ENCODE data around the gene KIF6. TPM values are rescaled to one million over a fixed set of nuclear protein-coding genes. Genes with fewer than 3 reads are reported as not detected.

Gene KIF6
- total RNA-seq, 1 experiment from 2014 or later, result not detected

DNA sequence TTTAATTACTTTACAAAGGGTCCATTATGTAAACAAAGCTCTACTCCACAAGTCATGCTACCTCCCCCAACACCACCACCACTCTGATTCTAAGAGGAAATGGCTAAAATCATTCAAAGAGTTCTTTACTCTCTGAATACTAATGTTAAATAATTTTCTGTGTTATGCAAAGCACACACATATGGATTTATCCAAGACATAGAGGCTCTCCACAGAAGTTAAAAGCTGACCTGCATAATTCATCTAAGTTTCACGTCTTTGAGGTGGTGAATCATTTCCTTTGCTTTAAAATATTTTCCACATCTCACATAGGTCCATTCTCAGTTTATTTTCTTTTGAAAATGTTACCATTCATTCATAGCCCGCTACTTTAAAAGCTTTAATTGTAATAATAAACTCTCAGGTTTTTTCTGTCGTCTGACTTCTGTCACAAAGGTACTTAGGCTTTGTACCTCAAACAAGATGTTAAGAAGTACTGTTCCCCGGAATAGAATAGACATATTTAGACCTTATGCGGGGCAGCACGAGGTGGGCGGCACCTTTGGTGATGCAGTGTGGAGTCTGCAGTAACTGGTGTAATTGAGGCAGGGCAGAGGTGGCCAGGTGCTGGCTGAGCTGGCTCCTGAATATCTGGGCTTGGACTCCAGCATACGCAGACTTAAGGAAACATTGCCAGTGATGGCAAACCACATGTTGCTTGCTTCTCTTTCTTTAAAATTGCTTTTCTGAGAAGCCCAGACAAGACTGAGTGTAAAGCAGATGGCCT is 55.8 kb downstream of the KIF6 start:
- Histone ChIP-seq H3K36me3 (ENCODE audit: control insufficient read depth in 1 of 2, insufficient read depth in 2 of 2, low read length in 2 of 2) (no peaks in the 10 kb centered on the region), H3K9me3 (ENCODE audit: control insufficient read depth in 1 of 2, insufficient read depth in 1 of 2, low read depth in 1 of 2, low read length in 2 of 2) (no peaks in the 10 kb centered on the region), H3K9me2 (ENCODE audit: insufficient read depth) (no peaks in the 10 kb centered on the region), H2AFZ (ENCODE audit: low read depth, low read length, poor library complexity, severe bottlenecking) (no peak overlapping the region), H3K27ac (ENCODE audit: low read depth, low read length) (no peak overlapping the region), H3K4me1 (ENCODE audit: control insufficient read depth in 1 of 2, insufficient read depth in 2 of 2, low read length in 2 of 2) (no peaks in the 10 kb centered on the region), H3K4me2 (ENCODE audit: low read length) (no peak overlapping the region), H3K4me3 (replicated peaks in 1 of 2; ENCODE audit: low read depth in 1 of 2, low read length in 2 of 2) (no peak overlapping the region), H3K27me3 (ENCODE audit: insufficient read depth, low read length) (peaks cover 49% of the 10 kb centered on the region), H4K20me1 (ENCODE audit: insufficient read depth) (no peaks in the 10 kb centered on the region), H3K9ac (ENCODE audit: low read length) (no peak overlapping the region), H3K79me2 (ENCODE audit: insufficient read depth, low read length) (no peaks in the 10 kb centered on the region)
- no peak for ATAC-seq
- intact Hi-C loops (cut with micrococcal nuclease), result no loop called here
- BruUV-seq (replicated peaks), result no TSS peak
- ChIA-PET POLR2A (no interaction called here), CTCF (no interaction called here), RAD21 (ENCODE audit: low non-redundant PET in 1 of 2, low total read pairs in 2 of 2, uncharacterized antibody in 2 of 2, unreplicated experiment in 2 of 2) (no interaction called here)
- TF ChIP-seq POLR2AphosphoS5 (IDR thresholded peaks at IDR 0.05; ENCODE audit: low read depth, low read length), result no peak
- TF ChIP-seq, protein P1, sequence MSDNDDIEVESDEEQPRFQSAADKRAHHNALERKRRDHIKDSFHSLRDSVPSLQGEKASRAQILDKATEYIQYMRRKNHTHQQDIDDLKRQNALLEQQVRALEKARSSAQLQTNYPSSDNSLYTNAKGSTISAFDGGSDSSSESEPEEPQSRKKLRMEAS (IDR thresholded peaks at IDR 0.05), result no peak
- no peak for TF ChIP-seq ELF1 (IDR thresholded peaks at IDR 0.05; ENCODE audit: borderline replicate concordance, low read depth)
- TF ChIP-seq, protein P2, sequence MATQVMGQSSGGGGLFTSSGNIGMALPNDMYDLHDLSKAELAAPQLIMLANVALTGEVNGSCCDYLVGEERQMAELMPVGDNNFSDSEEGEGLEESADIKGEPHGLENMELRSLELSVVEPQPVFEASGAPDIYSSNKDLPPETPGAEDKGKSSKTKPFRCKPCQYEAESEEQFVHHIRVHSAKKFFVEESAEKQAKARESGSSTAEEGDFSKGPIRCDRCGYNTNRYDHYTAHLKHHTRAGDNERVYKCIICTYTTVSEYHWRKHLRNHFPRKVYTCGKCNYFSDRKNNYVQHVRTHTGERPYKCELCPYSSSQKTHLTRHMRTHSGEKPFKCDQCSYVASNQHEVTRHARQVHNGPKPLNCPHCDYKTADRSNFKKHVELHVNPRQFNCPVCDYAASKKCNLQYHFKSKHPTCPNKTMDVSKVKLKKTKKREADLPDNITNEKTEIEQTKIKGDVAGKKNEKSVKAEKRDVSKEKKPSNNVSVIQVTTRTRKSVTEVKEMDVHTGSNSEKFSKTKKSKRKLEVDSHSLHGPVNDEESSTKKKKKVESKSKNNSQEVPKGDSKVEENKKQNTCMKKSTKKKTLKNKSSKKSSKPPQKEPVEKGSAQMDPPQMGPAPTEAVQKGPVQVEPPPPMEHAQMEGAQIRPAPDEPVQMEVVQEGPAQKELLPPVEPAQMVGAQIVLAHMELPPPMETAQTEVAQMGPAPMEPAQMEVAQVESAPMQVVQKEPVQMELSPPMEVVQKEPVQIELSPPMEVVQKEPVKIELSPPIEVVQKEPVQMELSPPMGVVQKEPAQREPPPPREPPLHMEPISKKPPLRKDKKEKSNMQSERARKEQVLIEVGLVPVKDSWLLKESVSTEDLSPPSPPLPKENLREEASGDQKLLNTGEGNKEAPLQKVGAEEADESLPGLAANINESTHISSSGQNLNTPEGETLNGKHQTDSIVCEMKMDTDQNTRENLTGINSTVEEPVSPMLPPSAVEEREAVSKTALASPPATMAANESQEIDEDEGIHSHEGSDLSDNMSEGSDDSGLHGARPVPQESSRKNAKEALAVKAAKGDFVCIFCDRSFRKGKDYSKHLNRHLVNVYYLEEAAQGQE (IDR thresholded peaks at IDR 0.05; ENCODE audit: low read depth), result no peak
- no peak for TF ChIP-seq ZNF274 (IDR thresholded peaks at IDR 0.05; ENCODE audit: low read depth, low read length)
- no peak for DNase-seq (ENCODE audit: low read depth, low spot score)
